HepG2 (cell line): ENCODE measurements around the gene SLC15A3. TPM values are rescaled to one million over a fixed set of nuclear protein-coding genes. Genes with fewer than 3 reads are reported as not detected.

Experiments used
- ATAC-seq: fragments of 200-7000 bp; cut with Tn5 transposase; 3 replicates; pipeline ENCODE4 v1.9.1; 2020; ENCODE audit warnings: mild to moderate bottlenecking, moderate library complexity
- BruUV-seq: library from RNA; stranded (reverse); fragments of 400-500 nt; replicated peaks from 2 replicates; lab custom pipeline; 2021; lab: Mats Ljungman, UMichigan
- CTCF ChIA-PET: fragments of 300-600 bp; formaldehyde crosslinking; extraction: SDS; loops from one replicate; lab custom pipeline; 2021; ENCODE audit warnings: low total read pairs, inconsistent platforms, low intra/inter-chr PET ratio; lab: Yijun Ruan, JAX
- POLR2A ChIA-PET: fragments of 350-600 bp; sonication (Branson Sonifier 250); formaldehyde crosslinking; loops from one replicate; lab custom pipeline; 2020; ENCODE audit warnings: antibody characterized with exemption, inconsistent platforms; lab: Yijun Ruan, JAX
- DNase-seq: peaks from one replicate; pipeline ENCODE4 v3.0.0-alpha.2; 2015; ENCODE audit warnings: low spot score
- FAIRE-seq: peaks from 3 replicates; lab custom pipeline; 2011; peaks lifted over from hg19 to GRCh38; lab: Jason Lieb, UNC
- H2AFZ ChIP-seq: one replicate; pipeline ENCODE4 v1.6.1; 2011; ENCODE audit warnings: low read length, inconsistent platforms
- H3K27ac ChIP-seq: fragments of 300-600 bp; 3 replicates; pipeline ENCODE4 v1.8.0; 2011; ENCODE audit warnings: mixed run types, mild to moderate bottlenecking, mixed read lengths, low read length, inconsistent platforms; ENCODE audit not compliant: insufficient read depth; ENCODE audit errors: extremely low read length
- H3K27me3 ChIP-seq, 2 experiments: fragments of 200-600 bp in 1 of 2; 2 replicates in 1 of 2; 3 replicates in 1 of 2; pipeline versions ENCODE4 v1.6.0 to v1.8.0; 2011; ENCODE audit warnings: low read length in 2 of 2, mild to moderate bottlenecking in 2 of 2, moderate library complexity in 2 of 2, inconsistent platforms in 1 of 2; ENCODE audit not compliant: insufficient read depth in 2 of 2, control insufficient read depth in 1 of 2
- H3K36me3 ChIP-seq, 2 experiments: fragments of 200-600 bp in 1 of 2; replicated peaks in 1 of 2; 2 replicates in 1 of 2; 3 replicates in 1 of 2; pipeline versions ENCODE4 v1.5.1 to v1.8.0; 2011; ENCODE audit warnings: low read length in 2 of 2, inconsistent platforms in 1 of 2; ENCODE audit not compliant: insufficient read depth in 2 of 2, control insufficient read depth in 1 of 2
- H3K4me1 ChIP-seq: 2 replicates; pipeline ENCODE4 v1.5.1; 2012; ENCODE audit warnings: low read length, inconsistent platforms; ENCODE audit not compliant: insufficient read depth
- H3K4me2 ChIP-seq: 2 replicates; pipeline ENCODE4 v1.6.0; 2011; ENCODE audit warnings: low read depth, low read length, inconsistent platforms
- H3K4me3 ChIP-seq, 3 experiments: fragments of 200-600 bp in 1 of 3; sonication (generic), shearing (Covaris generic) in 1 of 3; replicated peaks in 1 of 3; 2 replicates each; pipeline ENCODE4 v1.5.1; 2011 to 2016; ENCODE audit warnings: low read length in 3 of 3, inconsistent platforms in 2 of 3, low read depth in 2 of 3, mild to moderate bottlenecking in 2 of 3, control low read depth in 1 of 3, mixed read lengths in 1 of 3; ENCODE audit not compliant: insufficient read depth in 1 of 3
- H3K79me2 ChIP-seq: one replicate; pipeline ENCODE4 v1.6.1; 2011; ENCODE audit warnings: low read length, inconsistent platforms; ENCODE audit not compliant: insufficient read depth
- H3K9ac ChIP-seq: 2 replicates; pipeline ENCODE4 v1.6.0; 2011; ENCODE audit warnings: mild to moderate bottlenecking, low read depth, low read length, inconsistent platforms; ENCODE audit not compliant: insufficient read depth
- H3K9me3 ChIP-seq: 2 replicates; pipeline ENCODE4 v1.5.1; 2012; ENCODE audit warnings: mild to moderate bottlenecking, low read length
- H4K20me1 ChIP-seq: 2 replicates; pipeline ENCODE4 v1.6.0; 2011; ENCODE audit warnings: inconsistent platforms, mild to moderate bottlenecking, low read length, moderate library complexity; ENCODE audit not compliant: insufficient read depth
- CENPT ChIP-seq: sonication (generic); formaldehyde crosslinking; IDR thresholded peaks from 2 replicates; pipeline ENCODE4 v1.8.0; 2022; ENCODE audit warnings: low read depth, mild to moderate bottlenecking, moderate library complexity, missing genetic modification reagents
- CHD4 ChIP-seq: fragments of 200-600 bp; sonication (generic); IDR thresholded peaks from 2 replicates; pipeline ENCODE4 v1.7.0; 2017; ENCODE audit warnings: mild to moderate bottlenecking, low read length, borderline replicate concordance
- DNMT1 ChIP-seq: sonication (generic); formaldehyde crosslinking; IDR thresholded peaks from 2 replicates; pipeline ENCODE4 v1.5.1; 2020; ENCODE audit warnings: mild to moderate bottlenecking, missing genetic modification reagents
- FOXA1 ChIP-seq, 2 experiments: fragments of 450-650 bp in 1 of 2; sonication (generic) in 1 of 2; formaldehyde crosslinking in 1 of 2; IDR thresholded peaks; 2 replicates each; pipeline versions ENCODE4 v1.4.0 to v1.6.1; 2016 to 2020; ENCODE audit warnings: missing genetic modification reagents in 1 of 2
- KDM3A ChIP-seq: IDR thresholded peaks from 2 replicates; pipeline ENCODE4 v1.6.1; 2018; ENCODE audit warnings: low read depth, missing compliant biosample characterization
- KDM5B ChIP-seq: sonication (generic); formaldehyde crosslinking; IDR thresholded peaks from 2 replicates; pipeline ENCODE4 v1.4.0; 2020; ENCODE audit warnings: missing genetic modification reagents, mild to moderate bottlenecking, borderline replicate concordance
- RARG ChIP-seq: sonication (generic); formaldehyde crosslinking; IDR thresholded peaks from 2 replicates; pipeline ENCODE4 v1.4.0; 2020; ENCODE audit warnings: low read depth, mild to moderate bottlenecking, missing genetic modification reagents
- STAG1 ChIP-seq: sonication (generic); formaldehyde crosslinking; IDR thresholded peaks from 2 replicates; pipeline ENCODE4 v1.4.0; 2020; ENCODE audit warnings: missing genetic modification reagents
- ZNF83 ChIP-seq: sonication (generic); formaldehyde crosslinking; IDR thresholded peaks from 2 replicates; pipeline ENCODE4 v1.4.0; 2020; ENCODE audit warnings: missing genetic modification reagents, mild to moderate bottlenecking, borderline replicate concordance
- WGBS: methylation state at CpG from one replicate; pipeline ENCODE4 v1.1.6; 2017; ENCODE audit warnings: low lambda C conversion rate; 5-methylcytosine and 5-hydroxymethylcytosine counted together
- in situ Hi-C: cut with HindIII; loops from 2 replicates; pipeline ENCODE4 v1.10.0; 2017; ENCODE audit warnings: low pct_unique_long_range_greater_than_20kb; ENCODE audit not compliant: extremely low pct_ligation_motif_present
- intact Hi-C: fragments of 100-400 bp; cut with micrococcal nuclease; formaldehyde crosslinking; loops from one replicate; pipeline ENCODE4 v1.10.0; 2022; ENCODE audit not compliant: unreplicated experiment
- polyA plus RNA-seq, 8 experiments: library from polyadenylated mRNA; depleted of rRNA in 3 of 8; stranded (reverse) in 7 of 8; unstranded in 1 of 8; fragments of >200 nt; fragmentation: Illumina TruSeq in 4 of 8; extraction: Trizol in 4 of 8; gene quantifications; 2 replicates each; pipeline versions ENCODE4 v1.2.1 to v1.2.3, GENCODE V29; 2011 to 2016; ENCODE audit warnings: low read depth in 4 of 8, missing spikeins in 1 of 8, mixed read lengths in 1 of 8; ENCODE audit not compliant: insufficient read depth in 1 of 8
- total RNA-seq, 5 experiments: library from RNA; depleted of rRNA; stranded (reverse); fragments of >200 nt; fragmentation: Illumina TruSeq; extraction: Trizol; gene quantifications; 2 replicates each; pipeline ENCODE4 v1.2.3, GENCODE V29; 2016; ENCODE audit warnings: low read depth in 1 of 5
- TF ChIP-seq, protein P1 (sequence below): sonication (generic); formaldehyde crosslinking; IDR thresholded peaks from 2 replicates; pipeline ENCODE4 v1.4.0; 2020; ENCODE audit warnings: mild to moderate bottlenecking, missing genetic modification reagents

Gene SLC15A3
- total and polyA plus RNA-seq, 2 of the 13 experiments (the other 11 are each of a cell fraction or from before 2014, with no cell fraction given): 0.45 to 0.77 TPM

DNA sequence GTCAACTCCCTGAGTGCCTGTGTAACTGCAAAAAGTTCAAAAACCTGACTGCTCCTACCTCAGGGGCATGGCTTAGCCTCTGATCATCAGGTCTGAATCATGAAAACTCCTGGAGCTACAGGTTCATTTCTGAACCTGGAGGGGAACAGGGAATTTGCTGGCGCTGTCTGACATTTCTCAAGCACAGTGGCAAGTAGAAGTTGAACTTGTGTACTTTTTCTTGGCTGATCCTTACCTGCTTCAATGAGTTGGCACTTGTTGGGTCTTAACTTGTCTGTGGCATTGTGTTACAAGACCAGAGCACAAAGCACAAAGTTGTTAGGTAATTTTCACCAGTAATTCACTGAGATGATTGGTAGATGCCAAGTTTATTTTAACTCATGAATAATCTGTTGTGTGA lies 34.7 kb downstream of the SLC15A3 start (continued):
- TF ChIP-seq, protein P1, sequence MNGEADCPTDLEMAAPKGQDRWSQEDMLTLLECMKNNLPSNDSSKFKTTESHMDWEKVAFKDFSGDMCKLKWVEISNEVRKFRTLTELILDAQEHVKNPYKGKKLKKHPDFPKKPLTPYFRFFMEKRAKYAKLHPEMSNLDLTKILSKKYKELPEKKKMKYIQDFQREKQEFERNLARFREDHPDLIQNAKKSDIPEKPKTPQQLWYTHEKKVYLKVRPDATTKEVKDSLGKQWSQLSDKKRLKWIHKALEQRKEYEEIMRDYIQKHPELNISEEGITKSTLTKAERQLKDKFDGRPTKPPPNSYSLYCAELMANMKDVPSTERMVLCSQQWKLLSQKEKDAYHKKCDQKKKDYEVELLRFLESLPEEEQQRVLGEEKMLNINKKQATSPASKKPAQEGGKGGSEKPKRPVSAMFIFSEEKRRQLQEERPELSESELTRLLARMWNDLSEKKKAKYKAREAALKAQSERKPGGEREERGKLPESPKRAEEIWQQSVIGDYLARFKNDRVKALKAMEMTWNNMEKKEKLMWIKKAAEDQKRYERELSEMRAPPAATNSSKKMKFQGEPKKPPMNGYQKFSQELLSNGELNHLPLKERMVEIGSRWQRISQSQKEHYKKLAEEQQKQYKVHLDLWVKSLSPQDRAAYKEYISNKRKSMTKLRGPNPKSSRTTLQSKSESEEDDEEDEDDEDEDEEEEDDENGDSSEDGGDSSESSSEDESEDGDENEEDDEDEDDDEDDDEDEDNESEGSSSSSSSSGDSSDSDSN (CRISPR knock-in tag): no peak
- TF ChIP-seq ZNF83 (CRISPR knock-in tag) (no peak), STAG1 (CRISPR knock-in tag) (no peak), CHD4 (no peak)

DNA sequence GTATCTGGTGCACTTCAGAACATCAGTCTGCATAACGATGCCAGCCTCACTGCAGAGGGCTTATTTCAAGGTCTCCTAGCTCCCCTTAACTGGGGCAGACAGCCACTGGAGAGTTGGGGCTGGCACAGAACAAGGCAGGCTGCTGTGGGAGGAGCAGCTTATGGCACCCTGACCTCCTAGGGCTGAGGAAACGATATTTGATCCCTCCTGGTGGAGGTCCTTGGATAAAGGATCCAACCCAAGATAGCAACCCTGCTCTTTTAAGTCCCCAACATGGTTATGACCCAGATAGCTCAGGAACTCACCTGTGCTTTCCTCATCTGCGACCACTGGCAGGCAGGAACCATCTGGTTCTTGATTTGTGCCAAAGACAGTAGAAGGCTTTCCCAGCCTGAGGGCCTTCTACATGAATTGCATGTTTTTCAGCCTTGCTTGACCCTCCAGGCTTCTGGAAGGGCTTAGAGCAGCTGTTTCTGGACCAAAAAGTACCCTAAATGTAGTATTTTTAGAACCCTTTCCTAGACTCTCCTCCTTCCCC lies 35.2 kb downstream of the SLC15A3 start:
- no peak overlapping the region for H3K4me3 ChIP-seq
- H3K27ac ChIP-seq: no peak overlapping the region
- TF ChIP-seq RARG (CRISPR knock-in tag): no peak
- no peak for TF ChIP-seq FOXA1 (IDR thresholded peaks at IDR 0.05)
- no peak for TF ChIP-seq FOXA1 (CRISPR knock-in tag; IDR thresholded peaks at IDR 0.05)
- TF ChIP-seq KDM5B (CRISPR knock-in tag): no peak
- TF ChIP-seq DNMT1 (CRISPR knock-in tag): no peak
- no peak for TF ChIP-seq CENPT (CRISPR knock-in tag)
- no peak for TF ChIP-seq KDM3A (CRISPR knock-in tag)
- no peak for DNase-seq
- BruUV-seq: no TSS peak
- H3K9ac ChIP-seq: no peak overlapping the region
- ChIA-PET CTCF (no interaction called here), POLR2A (no interaction called here)
- H4K20me1 ChIP-seq: no peaks in the 10 kb centered on the region
- H3K36me3 ChIP-seq: peaks cover 0 to 7% of the 10 kb centered on the region in 2 experiments; a peak in 3 of 5 replicates
- intact Hi-C loops (no loop called here), in situ Hi-C loops (no loop called here)
- H3K79me2 ChIP-seq: no peaks in the 10 kb centered on the region
- ATAC-seq: no peak
- peaks cover 27% of the 10 kb centered on the region for H3K4me1 ChIP-seq
- H3K27me3 ChIP-seq: no peaks in the 10 kb centered on the region
- no peaks in the 10 kb centered on the region for H3K9me3 ChIP-seq
- FAIRE-seq: no peak
- no peak overlapping the region for H3K4me2 ChIP-seq
- no peak overlapping the region for H2AFZ ChIP-seq
- 56% methylated on average over 3 of the region's 3 CpGs for whole genome bisulfite sequencing
